Parathyroid adenoma (tissue), 2 donors: ENCODE data around the gene CSF3.

Source experiments
- H2AFZ ChIP-seq: fragments of 300-600 bp; sonication (generic); one replicate; pipeline ENCODE4 v1.7.0; 2017; ENCODE audit warnings: antibody characterized with exemption, mild to moderate bottlenecking
- H3K27ac ChIP-seq: fragments of 300-600 bp; sonication (generic); one replicate; pipeline ENCODE4 v1.7.0; 2017
- H3K27me3 ChIP-seq: fragments of 300-600 bp; sonication (generic); one replicate; pipeline ENCODE4 v1.7.0; 2017; ENCODE audit warnings: low read length; ENCODE audit not compliant: control insufficient read depth, insufficient read depth
- H3K36me3 ChIP-seq: fragments of 300-600 bp; sonication (generic); one replicate; pipeline ENCODE4 v1.7.0; 2017; ENCODE audit warnings: low read length; ENCODE audit not compliant: control insufficient read depth, insufficient read depth
- H3K4me1 ChIP-seq: fragments of 300-600 bp; sonication (generic); one replicate; pipeline ENCODE4 v1.7.0; 2017; ENCODE audit warnings: control low read depth
- H3K4me2 ChIP-seq: fragments of 300-600 bp; sonication (generic); one replicate; pipeline ENCODE4 v1.7.0; 2017; ENCODE audit warnings: low read length
- H3K4me3 ChIP-seq: fragments of 300-600 bp; sonication (generic); one replicate; pipeline ENCODE4 v1.7.0; 2017; ENCODE audit warnings: low read depth, low read length
- H3K79me2 ChIP-seq: fragments of 300-600 bp; sonication (generic); one replicate; pipeline ENCODE4 v1.7.0; 2017; ENCODE audit warnings: control low read depth
- H3K9ac ChIP-seq: fragments of 300-600 bp; sonication (generic); one replicate; pipeline ENCODE4 v1.7.0; 2017; ENCODE audit warnings: mild to moderate bottlenecking
- H3K9me3 ChIP-seq: fragments of 300-600 bp; sonication (generic); one replicate; pipeline ENCODE4 v1.7.0; 2017; ENCODE audit warnings: low read length; ENCODE audit not compliant: control insufficient read depth
- TF ChIP-seq, protein P1 (sequence below): fragments of 300-600 bp; sonication (generic); IDR thresholded peaks from one replicate; pipeline ENCODE4 v1.7.0; 2017; ENCODE audit warnings: antibody characterized with exemption, mild to moderate bottlenecking
- donor health status: primary hyperparathyroidism.

The CSF3 gene

DNA sequence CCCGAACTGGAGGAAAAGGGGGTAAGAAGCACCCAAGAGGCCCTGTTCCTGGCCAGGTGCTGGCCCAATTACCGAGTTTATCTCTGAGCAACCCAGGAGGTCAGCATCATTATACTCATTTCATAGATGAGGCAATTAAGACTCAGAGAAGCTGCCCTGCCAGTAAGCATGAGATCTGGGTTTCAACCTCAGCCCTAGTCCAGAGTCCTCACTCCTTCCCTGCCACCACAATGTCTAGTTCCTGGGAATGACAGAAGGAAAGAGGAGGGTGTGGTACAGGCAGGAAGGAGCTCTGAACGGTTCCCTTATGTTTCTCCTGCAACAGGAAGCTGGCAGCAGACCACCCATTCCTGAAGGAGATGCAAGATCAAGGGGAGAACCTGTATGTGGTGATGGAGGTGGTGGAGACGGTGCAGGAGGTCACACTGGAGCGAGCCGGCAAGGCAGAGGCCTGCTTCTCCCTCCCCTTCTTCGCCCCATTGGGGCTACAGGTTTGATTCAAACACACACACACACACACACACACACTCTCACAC lies 45.0 kb upstream of the CSF3 start:
- Histone ChIP-seq H3K27me3 (no peaks in the 10 kb centered on the region), H3K79me2 (no peaks in the 10 kb centered on the region), H3K36me3 (no peaks in the 10 kb centered on the region), H3K9ac (no peak overlapping the region), H3K4me1 (peaks cover 21% of the 10 kb centered on the region), H3K27ac (no peak overlapping the region), H3K4me3 (no peak overlapping the region), H3K4me2 (no peak overlapping the region), H2AFZ (no peak overlapping the region), H3K9me3 (no peaks in the 10 kb centered on the region)
- TF ChIP-seq, protein P1, sequence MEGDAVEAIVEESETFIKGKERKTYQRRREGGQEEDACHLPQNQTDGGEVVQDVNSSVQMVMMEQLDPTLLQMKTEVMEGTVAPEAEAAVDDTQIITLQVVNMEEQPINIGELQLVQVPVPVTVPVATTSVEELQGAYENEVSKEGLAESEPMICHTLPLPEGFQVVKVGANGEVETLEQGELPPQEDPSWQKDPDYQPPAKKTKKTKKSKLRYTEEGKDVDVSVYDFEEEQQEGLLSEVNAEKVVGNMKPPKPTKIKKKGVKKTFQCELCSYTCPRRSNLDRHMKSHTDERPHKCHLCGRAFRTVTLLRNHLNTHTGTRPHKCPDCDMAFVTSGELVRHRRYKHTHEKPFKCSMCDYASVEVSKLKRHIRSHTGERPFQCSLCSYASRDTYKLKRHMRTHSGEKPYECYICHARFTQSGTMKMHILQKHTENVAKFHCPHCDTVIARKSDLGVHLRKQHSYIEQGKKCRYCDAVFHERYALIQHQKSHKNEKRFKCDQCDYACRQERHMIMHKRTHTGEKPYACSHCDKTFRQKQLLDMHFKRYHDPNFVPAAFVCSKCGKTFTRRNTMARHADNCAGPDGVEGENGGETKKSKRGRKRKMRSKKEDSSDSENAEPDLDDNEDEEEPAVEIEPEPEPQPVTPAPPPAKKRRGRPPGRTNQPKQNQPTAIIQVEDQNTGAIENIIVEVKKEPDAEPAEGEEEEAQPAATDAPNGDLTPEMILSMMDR = no peak

DNA sequence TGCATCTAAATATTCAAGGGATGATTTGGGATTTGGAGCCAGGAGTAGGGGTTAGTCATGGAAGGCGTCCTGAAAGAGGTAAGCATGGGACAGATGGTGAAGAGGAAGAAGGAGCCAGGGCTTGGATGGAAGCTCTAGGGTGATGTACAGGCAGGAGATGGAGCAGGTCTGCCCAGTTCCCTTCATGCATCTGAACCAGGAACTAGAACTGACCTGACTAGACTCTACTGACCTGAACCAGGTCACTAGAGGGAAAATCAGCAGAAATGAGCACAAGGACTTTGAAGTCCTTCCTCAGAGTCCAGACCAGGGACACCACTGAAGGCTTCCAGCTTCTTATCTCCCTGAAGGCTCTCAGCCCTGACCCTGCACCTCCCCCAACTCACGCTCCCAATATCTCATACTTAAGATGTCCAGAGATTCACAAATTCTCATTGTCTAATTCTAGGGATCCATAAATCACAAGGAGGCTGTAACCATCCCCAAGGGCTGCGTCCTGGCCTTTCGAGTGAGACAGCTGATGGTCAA lies 44.1 kb upstream of the CSF3 start:
- Histone ChIP-seq H3K36me3 (no peaks in the 10 kb centered on the region), H3K4me1 (peaks cover 21% of the 10 kb centered on the region), H3K4me2 (no peak overlapping the region), H3K9me3 (no peaks in the 10 kb centered on the region), H3K9ac (no peak overlapping the region), H3K27ac (peak overlapping the region; percentile 96), H3K4me3 (no peak overlapping the region), H3K79me2 (no peaks in the 10 kb centered on the region), H2AFZ (peak overlapping the region; percentile 44), H3K27me3 (no peaks in the 10 kb centered on the region)
- TF ChIP-seq, protein P1 = no peak

DNA sequence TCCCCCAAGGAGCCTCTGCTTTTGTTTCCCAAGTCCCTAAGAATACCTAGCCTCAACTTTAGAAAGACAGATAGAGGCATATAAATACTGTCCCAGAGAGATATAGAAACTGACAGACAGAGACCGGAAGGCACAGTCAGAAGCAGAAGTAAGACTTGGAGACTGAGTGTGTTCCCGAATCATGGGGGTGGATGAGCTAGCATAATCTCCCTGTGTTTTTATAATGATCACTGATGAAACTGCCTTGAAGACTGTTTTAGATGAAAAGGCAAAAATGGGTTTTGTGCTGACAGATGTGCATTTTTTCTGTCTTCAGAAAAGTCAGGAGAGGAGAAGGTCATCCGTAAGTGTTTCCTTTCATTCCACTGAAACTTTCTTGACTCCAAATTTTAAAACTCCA lies 43.0 kb upstream of the CSF3 start:
- Histone ChIP-seq H3K9me3 (no peaks in the 10 kb centered on the region), H3K9ac (no peak overlapping the region), H3K27me3 (no peaks in the 10 kb centered on the region), H3K4me2 (peak overlapping the region; percentile 50), H3K36me3 (no peaks in the 10 kb centered on the region), H3K27ac (peak overlapping the region; percentile 96), H2AFZ (peak overlapping the region; percentile 86), H3K4me3 (peak overlapping the region; percentile 6), H3K4me1 (peaks cover 21% of the 10 kb centered on the region), H3K79me2 (no peaks in the 10 kb centered on the region)
- TF ChIP-seq, protein P1 = no peak

DNA sequence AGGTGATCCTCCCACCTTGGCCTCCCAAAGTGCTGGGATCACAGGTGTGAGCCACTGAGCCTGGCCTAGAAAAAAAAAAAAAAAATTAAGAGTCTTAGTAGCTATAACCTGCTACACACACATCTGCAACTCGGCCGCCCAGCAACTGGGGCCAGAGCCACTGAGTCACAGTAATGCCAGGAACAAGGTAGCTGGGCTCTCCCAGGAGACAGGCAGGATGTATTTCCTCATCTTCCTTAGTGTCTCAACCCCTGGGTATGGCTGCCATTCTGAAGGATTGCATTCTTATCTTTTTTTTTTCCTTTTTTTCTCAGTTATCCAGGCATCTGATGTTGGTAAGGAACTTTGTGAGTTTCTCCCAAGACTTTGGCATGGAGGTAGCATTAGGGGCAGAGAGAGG lies 41.7 kb upstream of the CSF3 start:
- Histone ChIP-seq H3K36me3 (no peaks in the 10 kb centered on the region), H3K79me2 (no peaks in the 10 kb centered on the region), H2AFZ (no peak overlapping the region), H3K9ac (no peak overlapping the region), H3K4me1 (peaks cover 21% of the 10 kb centered on the region), H3K27ac (no peak overlapping the region), H3K27me3 (no peaks in the 10 kb centered on the region), H3K4me3 (no peak overlapping the region), H3K9me3 (no peaks in the 10 kb centered on the region), H3K4me2 (no peak overlapping the region)
- TF ChIP-seq, protein P1 = no peak

DNA sequence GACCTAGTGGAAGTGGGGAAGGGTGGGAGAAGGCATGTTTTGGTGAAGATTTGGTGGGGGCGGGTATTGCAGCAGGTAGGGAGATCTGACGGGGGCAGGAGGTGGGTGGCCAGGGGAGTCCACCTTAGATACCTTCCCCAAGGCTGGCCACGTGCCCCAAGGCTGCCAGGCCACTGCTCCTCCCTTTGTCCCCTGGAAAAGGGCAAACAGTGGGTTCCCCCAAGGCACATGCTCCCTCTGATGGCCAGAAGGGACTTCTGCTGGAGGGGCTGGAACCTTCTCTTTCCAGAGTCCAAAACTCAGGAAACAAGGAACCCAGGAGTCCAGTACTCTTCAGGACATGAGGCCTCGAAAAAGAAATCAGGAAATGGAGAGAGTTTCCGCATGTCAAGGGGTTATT lies 40.8 kb upstream of the CSF3 start:
- Histone ChIP-seq H3K27me3 (no peaks in the 10 kb centered on the region), H3K27ac (no peak overlapping the region), H3K9ac (no peak overlapping the region), H3K36me3 (no peaks in the 10 kb centered on the region), H3K4me2 (no peak overlapping the region), H2AFZ (no peak overlapping the region), H3K9me3 (no peaks in the 10 kb centered on the region), H3K4me3 (no peak overlapping the region), H3K4me1 (peaks cover 17% of the 10 kb centered on the region), H3K79me2 (no peaks in the 10 kb centered on the region)
- TF ChIP-seq, protein P1 = no peak
